Uterus (tissue), 4 donors: ENCODE data around the gene UCK1. TPM values are rescaled to one million over a fixed set of nuclear protein-coding genes. Genes with fewer than 3 reads are reported as not detected.
A peak's percentile ranks its signal among the peaks of the same experiment; 100 is the strongest.

Experiments used
- DNase-seq, 2 donors: peaks; one replicate each; pipeline ENCODE4 v3.0.0-alpha.2; 2019 to 2020
- H3K27ac ChIP-seq, 2 donors: fragments of 200-600 bp; sonication (generic); 1 replicate in 1 of 2; 2 replicates in 1 of 2; pipeline ENCODE4 v1.5.1; 2016 to 2018
- H3K27me3 ChIP-seq, 2 donors: fragments of 200-600 bp; sonication (generic); one replicate each; pipeline ENCODE4 v1.5.1; 2018 to 2019; ENCODE audit warnings: control low read depth in 1 of 2
- H3K36me3 ChIP-seq, 2 donors: fragments of 200-600 bp; sonication (generic); one replicate each; pipeline ENCODE4 v1.5.1; 2019; ENCODE audit warnings: control low read depth in 1 of 2
- H3K4me1 ChIP-seq, 2 donors: fragments of 200-600 bp; sonication (generic); one replicate each; pipeline ENCODE4 v1.5.1; 2018 to 2019; ENCODE audit warnings: control low read depth in 1 of 2
- H3K4me3 ChIP-seq, 2 donors: fragments of 200-600 bp; sonication (generic); 1 replicate in 1 of 2; 2 replicates in 1 of 2; pipeline ENCODE4 v1.5.1; 2018 to 2019; ENCODE audit warnings: mild to moderate bottlenecking in 1 of 2
- H3K9me3 ChIP-seq, 2 donors: fragments of 200-600 bp; sonication (generic); one replicate each; pipeline ENCODE4 v1.5.1; 2019; ENCODE audit warnings: control low read depth in 1 of 2
- CTCF ChIP-seq, 4 experiments: fragments of 200-600 bp in 2 of 4; fragments of 450-650 bp in 2 of 4; sonication (generic) in 2 of 4; IDR thresholded peaks; one replicate each; pipeline ENCODE4 v1.5.1; 2016 to 2019; ENCODE audit warnings: antibody characterized with exemption in 4 of 4, mild to moderate bottlenecking in 2 of 4, moderate library complexity in 1 of 4
- POLR2A ChIP-seq, 2 donors: fragments of 450-650 bp; IDR thresholded peaks; one replicate each; pipeline ENCODE4 v1.6.1; 2016; ENCODE audit warnings: antibody characterized with exemption in 2 of 2, mild to moderate bottlenecking in 1 of 2, moderate library complexity in 1 of 2
- intact Hi-C: fragments of 100-400 bp; cut with DNase I; formaldehyde crosslinking; loops from one replicate; pipeline ENCODE4 v1.15.1; 2023; ENCODE audit warnings: low total_unique reads
- total RNA-seq, 4 donors: library from RNA; depleted of rRNA in 3 of 4; stranded (reverse); fragments of >200 nt in 3 of 4; gene quantifications; one replicate each; pipeline versions ENCODE4 v1.1.0 to v1.2.4, GENCODE V29; 2014 to 2023
- donor health status: DM: yes; HTN: yes; CAD: no.

UCK1 gene
- total RNA-seq, 4 donors from 2014 or later, result 7.7 to 37.7 (median 18.6) TPM

- Histone ChIP-seq H3K4me1 (no peaks in the 10 kb centered on the region), H3K27me3 (no peaks in the 10 kb centered on the region), H3K36me3 (no peaks in the 10 kb centered on the region), H3K27ac (no peak overlapping the region), H3K4me3 (no peak overlapping the region), H3K9me3 (no peaks in the 10 kb centered on the region)
- DNase-seq, result no peak
- TF ChIP-seq POLR2A (IDR thresholded peaks at IDR 0.05) (no peak), CTCF (IDR thresholded peaks at IDR 0.05) (no peak)
- intact Hi-C loops, result no loop called here
These were observed 53.1 kb downstream of the UCK1 start for GRCh38 chr9:131477816-131478419.

GRCh38 chr9:131477367-131477766 is 53.7 kb downstream of the UCK1 start:
- intact Hi-C loops, result no loop called here
- H3K36me3 ChIP-seq, result no peaks in the 10 kb centered on the region

GRCh38 chr9:131476777-131477345 is 54.2 kb downstream of the UCK1 start:
- no peak for DNase-seq
- no peak overlapping the region for H3K4me3 ChIP-seq
- no peak overlapping the region for H3K27ac ChIP-seq
- no peaks in the 10 kb centered on the region for H3K36me3 ChIP-seq
- no peaks in the 10 kb centered on the region for H3K4me1 ChIP-seq
- H3K9me3 ChIP-seq, result no peaks in the 10 kb centered on the region
- no peaks in the 10 kb centered on the region for H3K27me3 ChIP-seq
- TF ChIP-seq CTCF (IDR thresholded peaks at IDR 0.05), result no peak
- no peak for TF ChIP-seq POLR2A (IDR thresholded peaks at IDR 0.05)
- intact Hi-C loops, result no loop called here

More at GRCh38 chr9:131477367-131477766, 53.7 kb downstream of the UCK1 start:
- Histone ChIP-seq H3K9me3 (no peaks in the 10 kb centered on the region), H3K4me3 (no peak overlapping the region), H3K27ac (no peak overlapping the region), H3K27me3 (no peaks in the 10 kb centered on the region), H3K4me1 (no peaks in the 10 kb centered on the region)
- no peak for DNase-seq
- no peak for TF ChIP-seq POLR2A (IDR thresholded peaks at IDR 0.05)
- TF ChIP-seq CTCF (IDR thresholded peaks at IDR 0.05), result no peak

- no peaks in the 10 kb centered on the region for H3K27me3 ChIP-seq
- no peaks in the 10 kb centered on the region for H3K4me1 ChIP-seq
- H3K27ac ChIP-seq, result no peak overlapping the region
- DNase-seq, result no peak
- TF ChIP-seq POLR2A (IDR thresholded peaks at IDR 0.05) (no peak), CTCF (IDR thresholded peaks at IDR 0.05) (peak in 3 of 4 experiments; percentile 17 to 20 (median 19))
- no peak overlapping the region for H3K4me3 ChIP-seq
- no peaks in the 10 kb centered on the region for H3K9me3 ChIP-seq
- H3K36me3 ChIP-seq, result no peaks in the 10 kb centered on the region
- intact Hi-C loops, result no loop called here
These were observed 54.9 kb downstream of the UCK1 start for GRCh38 chr9:131475956-131476776.
